Thyroid gland (tissue), 4 donors: ENCODE results near the gene RUFY3. TPM values are rescaled to one million over a fixed set of nuclear protein-coding genes. Genes with fewer than 3 reads are reported as not detected.

Experiments used
- DNase-seq, 2 donors: peaks; one replicate each; pipeline ENCODE4 v3.0.0-alpha.2; 2019
- H3K27ac ChIP-seq, 3 donors: fragments of 200-600 bp; sonication (generic); 1 replicate in 2 of 3; 2 replicates in 1 of 3; pipeline ENCODE4 v1.5.1; 2016 to 2019; ENCODE audit warnings: mild to moderate bottlenecking in 1 of 3, moderate library complexity in 1 of 3
- H3K27me3 ChIP-seq: fragments of 200-600 bp; sonication (generic); one replicate; pipeline ENCODE4 v1.5.1; 2019
- H3K36me3 ChIP-seq, 2 donors: fragments of 200-600 bp; sonication (generic); one replicate each; pipeline ENCODE4 v1.5.1; 2016 to 2019
- H3K4me1 ChIP-seq, 2 donors: fragments of 200-600 bp; sonication (generic); one replicate each; pipeline ENCODE4 v1.5.1; 2017 to 2019
- H3K4me3 ChIP-seq, 3 donors: fragments of 200-600 bp; sonication (generic); replicated peaks in 1 of 3; 1 replicate in 2 of 3; 2 replicates in 1 of 3; pipeline ENCODE4 v1.5.1; 2016; ENCODE audit warnings: mild to moderate bottlenecking in 1 of 3
- H3K9me3 ChIP-seq: fragments of 200-600 bp; sonication (generic); one replicate; pipeline ENCODE4 v1.5.1; 2017
- CTCF ChIP-seq, 6 experiments: fragments of 200-600 bp in 3 of 6; fragments of 450-650 bp in 3 of 6; sonication (generic) in 3 of 6; IDR thresholded peaks; one replicate each; pipeline ENCODE4 v1.5.1; 2016 to 2019; ENCODE audit warnings: antibody characterized with exemption in 6 of 6, mild to moderate bottlenecking in 2 of 6, inconsistent platforms in 1 of 6, moderate library complexity in 1 of 6
- POLR2A ChIP-seq, 2 donors: fragments of 450-650 bp; IDR thresholded peaks; one replicate each; pipeline ENCODE4 v1.6.1; 2017; ENCODE audit warnings: antibody characterized with exemption in 2 of 2, mild to moderate bottlenecking in 2 of 2, moderate library complexity in 1 of 2
- WGBS, 2 donors: methylation state at CpG; one replicate each; pipeline ENCODE4 v1.1.5; 2017; 5-methylcytosine and 5-hydroxymethylcytosine counted together
- intact Hi-C: fragments of 100-400 bp; cut with DNase I; formaldehyde crosslinking; loops from one replicate; pipeline ENCODE4 v1.15.1; 2023
- total RNA-seq, 4 donors: library from RNA; depleted of rRNA; stranded (reverse); fragments of >200 nt; gene quantifications; one replicate each; pipeline ENCODE4 v1.2.3, GENCODE V29; 2016

The RUFY3 gene
- total RNA-seq, 4 donors from 2014 or later, result 148 to 242 (median 155) TPM

- DNase-seq, result no peak
- H3K4me3 ChIP-seq, result no peak overlapping the region
- H3K4me1 ChIP-seq, result no peaks in the 10 kb centered on the region
- no peak overlapping the region for H3K27ac ChIP-seq
- TF ChIP-seq CTCF (IDR thresholded peaks at IDR 0.05), result no peak
- TF ChIP-seq POLR2A (IDR thresholded peaks at IDR 0.05), result no peak
- H3K27me3 ChIP-seq, result no peaks in the 10 kb centered on the region
- intact Hi-C loops, result no loop called here
- no peaks in the 10 kb centered on the region for H3K9me3 ChIP-seq
- WGBS, 2 donors, result 90 to 94% methylated on average over 5 of the region's 5 CpGs
- H3K36me3 ChIP-seq, result peaks cover 0 to 18% of the 10 kb centered on the region in 2 donors
These were observed 81.3 kb downstream of the RUFY3 start for GRCh38 chr4:70802928-70803580.

- intact Hi-C loops, result no loop called here
- Histone ChIP-seq H3K9me3 (no peaks in the 10 kb centered on the region), H3K4me3 (no peak overlapping the region), H3K4me1 (no peaks in the 10 kb centered on the region), H3K27ac (no peak overlapping the region), H3K36me3 (peaks cover 0 to 8% of the 10 kb centered on the region in 2 donors), H3K27me3 (no peaks in the 10 kb centered on the region)
- TF ChIP-seq CTCF (IDR thresholded peaks at IDR 0.05) (no peak), POLR2A (IDR thresholded peaks at IDR 0.05) (no peak)
- WGBS, 2 donors, result 92 to 93% methylated on average over 1 of the region's 1 CpG
- no peak for DNase-seq
These were observed 86.4 kb downstream of the RUFY3 start for GRCh38 chr4:70808151-70808550.

GRCh38 chr4:70815370-70815769 lies 93.6 kb downstream of the RUFY3 start:
- DNase-seq, result no peak
- H3K4me1 ChIP-seq, result no peaks in the 10 kb centered on the region
- H3K4me3 ChIP-seq, result no peak overlapping the region
- WGBS, 2 donors, result 98 to 100% methylated on average over 1 of the region's 1 CpG
- H3K36me3 ChIP-seq, result peaks cover 5 to 6% of the 10 kb centered on the region in 2 donors
- no peaks in the 10 kb centered on the region for H3K27me3 ChIP-seq
- no peak overlapping the region for H3K27ac ChIP-seq
- TF ChIP-seq CTCF (IDR thresholded peaks at IDR 0.05) (no peak), POLR2A (IDR thresholded peaks at IDR 0.05) (no peak)
- H3K9me3 ChIP-seq, result no peaks in the 10 kb centered on the region
- intact Hi-C loops, result no loop called here

GRCh38 chr4:70816894-70817293 lies 95.1 kb downstream of the RUFY3 start:
- Histone ChIP-seq H3K4me3 (no peak overlapping the region), H3K9me3 (no peaks in the 10 kb centered on the region), H3K4me1 (no peaks in the 10 kb centered on the region), H3K36me3 (peaks cover 5 to 12% of the 10 kb centered on the region in 2 donors), H3K27ac (no peak overlapping the region), H3K27me3 (no peaks in the 10 kb centered on the region)
- TF ChIP-seq POLR2A (IDR thresholded peaks at IDR 0.05), result no peak
- no peak for TF ChIP-seq CTCF (IDR thresholded peaks at IDR 0.05)
- intact Hi-C loops, result no loop called here
- 47 to 49% methylated on average over 2 of the region's 2 CpGs for WGBS, 2 donors
- no peak for DNase-seq

GRCh38 chr4:70818173-70818855 lies 96.5 kb downstream of the RUFY3 start:
- no peak for DNase-seq
- Histone ChIP-seq H3K36me3 (peaks cover 11 to 22% of the 10 kb centered on the region in 2 donors), H3K9me3 (no peaks in the 10 kb centered on the region), H3K4me3 (no peak overlapping the region), H3K27me3 (no peaks in the 10 kb centered on the region), H3K4me1 (no peaks in the 10 kb centered on the region), H3K27ac (no peak overlapping the region)
- WGBS, 2 donors, result 90 to 93% methylated on average over 5 of the region's 5 CpGs
- intact Hi-C loops, result no loop called here
- no peak for TF ChIP-seq POLR2A (IDR thresholded peaks at IDR 0.05)
- TF ChIP-seq CTCF (IDR thresholded peaks at IDR 0.05), result no peak
